GM10248 (cell line): ENCODE data around the gene ITGA5.

Experiments used
- CTCF ChIA-PET: fragments of 300-600 bp; sonication (Branson Sonifier 250); formaldehyde crosslinking; extraction: SDS; loops from one replicate; lab custom pipeline; 2021; ENCODE audit warnings: antibody characterized with exemption; lab: Yijun Ruan, JAX
- POLR2A ChIA-PET: fragments of 350-650 bp; sonication (Branson Sonifier 250); formaldehyde crosslinking; extraction: SDS; loops from one replicate; lab custom pipeline; 2020; ENCODE audit warnings: antibody characterized with exemption; lab: Yijun Ruan, JAX
- DNase-seq: peaks from one replicate; pipeline ENCODE4 v3.0.0; 2012; ENCODE audit errors: extremely low spot score
- CTCF ChIP-seq: IDR thresholded peaks from 2 replicates; pipeline ENCODE4 v1.5.1; 2012; ENCODE audit warnings: mild to moderate bottlenecking, low read depth; ENCODE audit errors: extremely low read depth, missing control alignments, control extremely low read depth

The ITGA5 gene

GRCh38 chr12:54437243-54437642 is 18.2 kb upstream of the ITGA5 start:
- no peak for DNase-seq
- ChIA-PET POLR2A (interaction anchor here (0.6 kb wide), 1 partner anchor 146 kb away, joined by 4 read pairs; no protein-coding TSS in a partner anchor), CTCF (interaction anchor here (0.7 to 19.5 kb wide), 7 partner anchors 10 to 58 kb away, joined by 3 to 506 read pairs (median 72); no protein-coding TSS in a partner anchor)
- TF ChIP-seq CTCF: no peak

- DNase-seq: no peak
- ChIA-PET CTCF (interaction anchor here (12.0 to 19.5 kb wide), 2 partner anchors 19 to 32 kb away, joined by 72 to 506 read pairs; no protein-coding TSS in a partner anchor), POLR2A (no interaction called here)
- TF ChIP-seq CTCF: no peak
Observed at GRCh38 chr12:54432815-54433164, 13.7 kb upstream of the ITGA5 start.

GRCh38 chr12:54431911-54432814 is 13.1 kb upstream of the ITGA5 start:
- ChIA-PET CTCF (interaction anchor here (1.3 to 19.5 kb wide), 3 partner anchors 18 to 39 kb away, joined by 3 to 506 read pairs (median 72); no protein-coding TSS in a partner anchor), POLR2A (no interaction called here)
- no peak for TF ChIP-seq CTCF
- DNase-seq: no peak

GRCh38 chr12:54430471-54431069 is 11.5 kb upstream of the ITGA5 start:
- TF ChIP-seq CTCF: no peak
- DNase-seq: no peak
- POLR2A ChIA-PET: no interaction called here
- CTCF ChIA-PET: interaction anchor here (1.3 to 19.5 kb wide), 4 partner anchors 9 to 38 kb away, joined by 3 to 506 read pairs (median 40); no protein-coding TSS in a partner anchor

- TF ChIP-seq CTCF: no peak
- POLR2A ChIA-PET: no interaction called here
- CTCF ChIA-PET: interaction anchor here (1.3 to 19.5 kb wide), 4 partner anchors 10 to 50 kb away, joined by 4 to 506 read pairs (median 40); no protein-coding TSS in a partner anchor
- DNase-seq: no peak
Observed at GRCh38 chr12:54429014-54429471, 10.0 kb upstream of the ITGA5 start.
